ENCODE results near the gene DNASE2B. TPM values are rescaled to one million over a fixed set of nuclear protein-coding genes. Genes with fewer than 3 reads are reported as not detected.

Gene DNASE2B
- not detected in 2 replicates for total RNA-seq

GRCh38 chr1:84398175-84399155 is at the start of gene DNASE2B:
DNASE2B (plus strand) TSS chr1:84398484; CDS start chr1:84398565, 81 bp downstream.

Other genes with a start within 250 kb of the DNASE2B start
- gene SAMD13, start 96.8 kb upstream of the DNASE2B start, total RNA-seq: 1.2 and 3.1 TPM in 2 replicates
- 23.5 and 38.7 TPM in 2 replicates for gene RPF1, start 80.8 kb downstream of the DNASE2B start, total RNA-seq
- gene SPATA1, start 107.9 kb downstream of the DNASE2B start, total RNA-seq: 0.44 and 1.3 TPM in 2 replicates
- gene GNG5, start 108.1 kb downstream of the DNASE2B start, total RNA-seq: 14.7 and 19.6 TPM in 2 replicates
- 13.2 and 19.6 TPM in 2 replicates for gene CTBS, start 176.0 kb downstream of the DNASE2B start, total RNA-seq

Measured in smooth muscle cell of trachea (primary cell).